Measurements from ENCODE around the gene TULP4.

- TF ChIP-seq CTCF (conservative IDR thresholded peaks at IDR 0.05; ENCODE audit: low read depth, low read length) (no peak), EZH2 (IDR thresholded peaks at IDR 0.05; ENCODE audit: low read length, unreplicated experiment) (no peak)
Measured at GRCh38 chr6:158383542-158383941, 71.3 kb downstream of the TULP4 start.

All from PC-3 (cell line).